SJSA1 (cell line): ENCODE results near the gene MDH1. TPM values are rescaled to one million over a fixed set of nuclear protein-coding genes. Genes with fewer than 3 reads are reported as not detected.
A peak's percentile ranks its signal among the peaks of the same experiment; 100 is the strongest.
"Not testable (repeated sequence)": the region's sequence is repeated elsewhere in the genome, so short reads cannot be mapped to it uniquely, and the experiment has no call there.

Experiments used
- DNase-seq, 2 experiments: peaks; one replicate each; pipeline ENCODE4 v3.0.0-alpha.2; 2015 to 2020; ENCODE audit warnings: low spot score in 2 of 2, low read depth in 1 of 2
- H3K27ac ChIP-seq: fragments of 250-450 bp; sonication (Bioruptor Pico); 2 replicates; pipeline ENCODE4 v1.5.1; 2020; ENCODE audit warnings: mild to moderate bottlenecking, moderate library complexity
- H3K27me3 ChIP-seq: fragments of 250-450 bp; sonication (Bioruptor Pico); replicated peaks from 2 replicates; pipeline ENCODE4 v1.5.1; 2020; ENCODE audit warnings: mild to moderate bottlenecking, moderate library complexity
- H3K36me3 ChIP-seq: fragments of 250-450 bp; sonication (Bioruptor Pico); 2 replicates; pipeline ENCODE4 v1.5.1; 2020; ENCODE audit warnings: mild to moderate bottlenecking
- H3K4me1 ChIP-seq: fragments of 250-450 bp; sonication (Bioruptor Pico); replicated peaks from 2 replicates; pipeline ENCODE4 v1.6.1; 2021; ENCODE audit warnings: mild to moderate bottlenecking
- H3K4me3 ChIP-seq: fragments of 250-450 bp; sonication (Bioruptor Pico); 2 replicates; pipeline ENCODE4 v1.5.1; 2020; ENCODE audit warnings: mild to moderate bottlenecking
- H3K9me3 ChIP-seq: fragments of 250-450 bp; sonication (Bioruptor Pico); replicated peaks from 2 replicates; pipeline ENCODE4 v1.5.1; 2020; ENCODE audit warnings: mild to moderate bottlenecking
- total RNA-seq: library from RNA; depleted of rRNA; stranded (reverse); fragments of >200 nt; shearing (Covaris generic); gene quantifications from 2 replicates; pipeline ENCODE4 v1.2.3, GENCODE V29; 2014

Gene MDH1
- total RNA-seq, 1 experiment from 2014 or later = 336 TPM

DNA sequence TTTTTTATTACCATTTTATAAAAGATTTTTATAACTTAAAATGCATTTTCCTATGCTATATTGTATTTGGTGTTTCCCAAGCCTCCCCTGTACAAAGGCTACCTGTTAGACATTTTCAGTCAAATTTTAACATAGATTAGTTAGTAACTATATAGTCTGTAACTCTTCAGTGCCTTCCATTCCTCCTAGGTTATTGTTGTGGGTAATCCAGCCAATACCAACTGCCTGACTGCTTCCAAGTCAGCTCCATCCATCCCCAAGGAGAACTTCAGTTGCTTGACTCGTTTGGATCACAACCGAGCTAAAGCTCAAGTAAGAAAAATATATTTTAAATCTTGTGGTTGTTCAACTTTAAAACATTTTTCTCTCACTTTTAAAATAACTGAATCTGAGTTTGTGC is 10.2 kb downstream of the MDH1 start:
- Histone ChIP-seq H3K9me3 (no peaks in the 10 kb centered on the region), H3K27ac (no peak overlapping the region), H3K27me3 (no peaks in the 10 kb centered on the region), H3K4me3 (no peak overlapping the region), H3K4me1 (no peaks in the 10 kb centered on the region), H3K36me3 (peaks cover 69% of the 10 kb centered on the region)
- DNase-seq = no peak

DNA sequence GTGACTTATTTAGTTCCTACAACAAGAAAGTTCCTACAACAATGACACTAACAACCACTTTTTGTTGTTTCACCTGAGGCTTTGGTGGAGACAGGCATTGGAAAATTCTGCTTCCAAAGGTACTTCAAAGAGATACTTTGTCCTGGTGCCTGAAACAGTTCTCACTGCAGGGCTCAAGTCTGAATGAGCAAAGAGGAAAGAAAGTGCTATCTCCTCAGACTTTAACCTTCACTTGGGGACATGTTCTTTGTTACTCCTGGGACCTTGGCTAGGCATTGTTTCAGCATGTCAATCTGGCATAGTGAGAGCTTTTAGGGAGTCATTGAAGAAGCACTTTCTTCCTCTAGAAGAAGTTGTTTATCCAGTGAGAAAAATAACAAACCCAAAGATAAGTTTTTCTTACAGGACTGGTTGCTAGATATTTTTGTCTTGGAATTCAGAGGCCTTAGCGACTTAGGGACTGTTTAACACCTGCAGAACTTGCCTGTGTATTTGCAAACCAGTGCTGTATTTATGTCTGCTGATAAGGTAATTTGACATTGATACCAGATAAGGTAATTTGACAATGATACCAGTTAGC is 12.2 kb downstream of the MDH1 start:
- no peak overlapping the region for H3K27ac ChIP-seq
- no peaks in the 10 kb centered on the region for H3K27me3 ChIP-seq
- H3K4me1 ChIP-seq = no peaks in the 10 kb centered on the region
- peaks cover 70% of the 10 kb centered on the region for H3K36me3 ChIP-seq
- no peaks in the 10 kb centered on the region for H3K9me3 ChIP-seq
- H3K4me3 ChIP-seq = no peak overlapping the region
- DNase-seq = no peak

DNA sequence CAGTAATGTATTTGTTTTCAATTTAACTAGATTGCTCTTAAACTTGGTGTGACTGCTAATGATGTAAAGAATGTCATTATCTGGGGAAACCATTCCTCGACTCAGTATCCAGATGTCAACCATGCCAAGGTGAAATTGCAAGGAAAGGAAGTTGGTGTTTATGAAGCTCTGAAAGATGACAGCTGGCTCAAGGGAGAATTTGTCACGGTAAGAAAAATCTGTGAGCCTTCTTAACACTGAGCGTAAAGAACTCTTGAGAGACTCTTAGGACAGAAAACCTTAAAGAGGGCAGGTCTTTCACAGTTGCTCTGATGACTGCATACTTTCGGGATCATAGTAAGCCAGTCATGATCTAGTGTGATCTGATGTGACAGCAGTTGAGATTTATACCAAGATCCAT is 15.9 kb downstream of the MDH1 start:
- Histone ChIP-seq H3K9me3 (no peaks in the 10 kb centered on the region), H3K4me3 (no peak overlapping the region), H3K36me3 (peaks cover 66% of the 10 kb centered on the region), H3K4me1 (no peaks in the 10 kb centered on the region), H3K27ac (no peak overlapping the region), H3K27me3 (no peaks in the 10 kb centered on the region)
- no peak for DNase-seq

DNA sequence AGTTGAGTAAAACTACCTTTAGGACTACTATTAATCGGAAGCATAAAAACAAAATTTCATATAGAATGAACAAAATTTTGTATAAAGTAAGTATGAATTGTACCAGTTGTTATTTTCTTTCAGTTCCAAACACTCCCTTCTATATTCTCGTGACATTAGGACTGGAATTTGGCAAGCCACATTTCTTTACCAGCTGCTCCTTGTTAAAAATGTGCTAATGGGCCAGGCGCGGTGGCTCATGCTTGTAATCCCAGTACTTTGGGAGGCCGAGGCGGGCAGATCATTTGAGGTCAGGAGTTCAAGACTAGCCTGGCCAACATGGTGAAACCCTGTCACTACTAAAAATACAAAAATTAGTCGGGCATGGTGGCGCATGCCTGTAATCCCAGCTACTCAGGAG is 20.1 kb downstream of the MDH1 start:
- not testable (repeated sequence) for DNase-seq, H3K27me3 ChIP-seq, H3K9me3 ChIP-seq, H3K4me3 ChIP-seq, H3K27ac ChIP-seq
- Histone ChIP-seq H3K36me3 (peaks cover 34% of the 10 kb centered on the region), H3K4me1 (peaks cover 12% of the 10 kb centered on the region)

DNA sequence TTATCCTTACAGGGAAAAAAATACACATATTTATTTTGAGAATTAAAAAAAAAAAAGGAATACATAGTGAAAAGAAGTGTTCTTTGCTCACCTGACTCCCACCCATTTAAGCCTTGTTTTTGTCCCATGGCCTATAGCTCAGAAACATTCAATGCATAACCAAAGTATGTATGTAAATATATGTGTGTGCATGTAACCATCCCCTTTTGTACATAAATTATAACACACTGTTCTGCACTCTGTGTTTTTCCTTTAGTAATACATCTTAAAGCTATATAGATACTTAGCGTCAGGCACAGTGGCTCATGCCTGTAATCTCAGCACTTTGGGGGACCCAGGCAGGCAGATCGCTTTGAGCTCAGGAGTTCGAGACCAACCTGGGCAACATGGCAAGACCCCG is 21.8 kb downstream of the MDH1 start:
- H3K36me3 ChIP-seq = peaks cover 18% of the 10 kb centered on the region
- H3K27ac ChIP-seq = no peak overlapping the region
- H3K27me3 ChIP-seq = no peaks in the 10 kb centered on the region
- DNase-seq = no peak
- no peaks in the 10 kb centered on the region for H3K9me3 ChIP-seq
- H3K4me1 ChIP-seq = peaks cover 29% of the 10 kb centered on the region
- H3K4me3 ChIP-seq = no peak overlapping the region

DNA sequence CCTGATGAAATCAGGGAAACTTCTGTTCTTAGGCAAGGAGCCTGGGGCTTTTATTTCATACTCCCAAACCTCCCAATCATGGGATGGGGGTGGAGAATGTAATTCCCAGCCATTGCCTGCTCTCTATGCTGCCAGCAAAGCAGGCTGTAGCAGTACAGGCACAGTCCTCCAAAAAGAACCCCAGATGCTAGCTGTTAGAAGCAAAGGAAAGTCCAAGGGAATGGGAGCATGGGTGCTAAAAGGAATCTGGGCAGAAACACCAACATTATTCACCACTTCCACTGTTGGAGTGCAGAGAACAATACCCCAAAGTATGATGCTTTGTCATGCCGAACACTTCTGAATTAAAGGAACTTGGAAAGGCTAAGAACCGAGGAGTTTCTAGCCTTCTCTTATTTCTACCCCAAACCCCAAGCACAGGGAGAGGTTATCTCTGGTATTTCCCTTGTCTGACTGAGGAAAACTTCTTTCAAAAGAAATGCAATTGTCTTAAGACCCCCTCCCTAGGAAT is 24.7 kb downstream of the MDH1 start:
- H3K36me3 ChIP-seq = no peaks in the 10 kb centered on the region
- no peaks in the 10 kb centered on the region for H3K9me3 ChIP-seq
- no peak overlapping the region for H3K4me3 ChIP-seq
- peaks cover 32% of the 10 kb centered on the region for H3K4me1 ChIP-seq
- DNase-seq = peak in 1 of 2 experiments; percentile 66
- H3K27me3 ChIP-seq = no peaks in the 10 kb centered on the region
- H3K27ac ChIP-seq = peak overlapping the region; percentile 100

DNA sequence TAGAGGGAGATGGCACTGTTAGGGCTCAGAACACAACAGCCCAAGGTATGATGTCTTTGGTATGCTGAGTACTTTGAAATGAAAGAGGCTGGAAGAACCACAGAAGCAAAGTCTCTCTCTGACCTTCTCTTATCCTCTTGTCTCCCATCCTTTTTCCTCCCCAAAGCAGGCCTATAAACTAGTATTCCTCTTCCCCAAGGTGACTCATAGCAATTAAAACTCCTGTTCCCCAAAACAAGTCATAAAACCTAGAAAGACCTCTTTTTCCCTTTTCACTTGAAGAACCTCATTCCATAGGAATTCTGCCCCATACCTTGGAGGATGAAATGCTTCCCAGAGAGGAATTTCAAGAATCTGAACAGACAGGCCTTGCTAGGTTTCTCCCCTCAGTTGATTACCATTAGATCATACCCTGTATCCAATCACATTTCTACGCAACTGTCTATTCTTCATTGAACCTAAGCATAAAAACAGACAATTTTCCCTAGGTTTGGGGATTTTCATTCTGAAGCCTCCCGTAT is 25.7 kb downstream of the MDH1 start:
- Histone ChIP-seq H3K9me3 (no peaks in the 10 kb centered on the region), H3K4me3 (peak overlapping the region; percentile 19), H3K36me3 (no peaks in the 10 kb centered on the region), H3K27me3 (no peaks in the 10 kb centered on the region), H3K4me1 (peaks cover 32% of the 10 kb centered on the region), H3K27ac (peak overlapping the region; percentile 100)
- peak; percentile 55 to 93 for DNase-seq

DNA sequence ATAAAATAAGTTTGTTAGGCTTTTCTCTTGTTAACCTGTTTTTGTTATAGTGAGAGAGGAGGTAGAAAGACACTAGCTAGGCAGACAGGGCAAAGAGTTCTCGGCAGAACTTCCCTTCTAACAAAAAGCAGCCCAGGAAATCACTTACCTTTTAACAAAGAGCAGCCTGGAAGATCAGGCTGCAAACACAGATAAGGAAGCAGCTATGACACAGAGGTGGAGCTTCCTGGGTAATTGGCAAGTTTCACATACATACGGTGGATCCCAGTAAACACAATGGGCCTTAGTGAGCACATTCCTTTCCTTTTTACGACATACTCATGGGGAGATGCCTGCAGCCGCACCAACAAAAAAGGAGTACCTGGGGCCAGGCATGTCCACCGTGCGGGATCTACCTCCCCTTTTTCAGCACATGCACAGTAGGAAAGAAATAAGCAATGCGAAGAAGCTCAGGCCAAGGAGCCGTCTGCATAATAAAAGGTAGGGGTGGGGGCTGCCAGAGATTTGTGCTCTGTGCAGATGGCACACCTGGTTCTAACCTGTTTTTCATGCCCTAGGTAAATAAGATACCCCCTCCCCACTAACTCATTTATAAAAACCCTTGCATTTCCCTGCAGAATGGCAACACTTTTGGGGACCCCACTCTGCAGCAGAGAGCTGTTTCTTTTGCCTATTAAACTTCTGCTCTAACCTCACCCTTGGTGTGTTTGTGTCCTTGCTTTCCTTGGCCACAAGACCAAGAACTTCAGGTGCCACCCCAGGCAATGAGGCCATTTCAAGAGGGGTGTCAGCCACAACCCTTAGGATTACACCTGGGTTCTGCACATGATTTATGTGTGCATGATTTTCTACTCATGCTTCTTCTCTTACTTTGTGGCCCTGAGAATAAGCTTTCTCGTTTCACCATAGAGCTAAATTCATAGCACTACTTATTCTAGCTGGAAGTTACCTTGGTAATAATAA is 26.5 kb downstream of the MDH1 start:
- Histone ChIP-seq H3K4me1 (peaks cover 32% of the 10 kb centered on the region), H3K36me3 (no peaks in the 10 kb centered on the region), H3K9me3 (no peaks in the 10 kb centered on the region), H3K4me3 (peak overlapping the region; percentile 19), H3K27me3 (no peaks in the 10 kb centered on the region), H3K27ac (peak overlapping the region; percentile 100)
- peak; percentile 69 to 79 for DNase-seq

DNA sequence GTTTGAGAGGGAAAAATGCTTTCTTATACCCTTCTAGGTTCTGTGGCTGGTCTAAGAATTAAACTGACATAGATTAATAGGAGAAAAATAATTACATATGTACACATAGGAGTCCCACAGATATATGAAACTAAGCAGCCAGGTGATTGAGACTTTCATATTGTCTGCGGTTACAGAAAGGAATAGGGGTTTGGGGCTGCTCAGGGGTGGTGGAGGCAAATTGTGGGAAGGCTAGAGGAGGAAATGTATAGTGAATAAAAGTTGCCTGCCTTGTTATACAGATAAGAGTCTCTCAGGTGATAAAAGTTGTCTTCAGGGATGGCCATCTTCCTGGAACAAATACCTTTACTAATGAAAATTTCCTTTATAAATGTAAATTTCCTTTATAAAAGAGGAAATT is 28.6 kb downstream of the MDH1 start:
- H3K4me1 ChIP-seq = peaks cover 32% of the 10 kb centered on the region
- H3K27me3 ChIP-seq = no peaks in the 10 kb centered on the region
- H3K36me3 ChIP-seq = no peaks in the 10 kb centered on the region
- no peak overlapping the region for H3K4me3 ChIP-seq
- no peak for DNase-seq
- H3K27ac ChIP-seq = no peak overlapping the region
- no peaks in the 10 kb centered on the region for H3K9me3 ChIP-seq

DNA sequence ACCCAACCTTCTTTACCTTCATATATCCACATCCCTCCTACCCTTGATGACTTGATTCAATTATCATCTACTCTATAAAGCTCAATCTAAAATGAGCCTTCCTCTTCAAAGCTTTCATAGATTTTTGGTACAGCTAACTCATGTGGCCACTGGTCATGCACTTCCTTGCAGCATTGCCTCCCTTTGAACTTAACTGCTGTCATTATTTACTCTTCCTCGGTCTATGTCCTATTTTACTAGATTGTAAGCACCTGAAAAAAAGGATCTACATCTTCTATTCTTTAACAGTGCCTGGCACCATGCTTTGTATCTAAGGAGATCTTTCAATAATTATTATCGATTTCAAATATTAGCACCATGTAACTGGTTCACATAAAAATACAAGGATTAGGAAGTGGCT is 30.6 kb downstream of the MDH1 start:
- H3K4me3 ChIP-seq = no peak overlapping the region
- H3K4me1 ChIP-seq = peaks cover 15% of the 10 kb centered on the region
- H3K27ac ChIP-seq = no peak overlapping the region
- H3K36me3 ChIP-seq = no peaks in the 10 kb centered on the region
- no peaks in the 10 kb centered on the region for H3K9me3 ChIP-seq
- no peaks in the 10 kb centered on the region for H3K27me3 ChIP-seq
- DNase-seq = no peak

DNA sequence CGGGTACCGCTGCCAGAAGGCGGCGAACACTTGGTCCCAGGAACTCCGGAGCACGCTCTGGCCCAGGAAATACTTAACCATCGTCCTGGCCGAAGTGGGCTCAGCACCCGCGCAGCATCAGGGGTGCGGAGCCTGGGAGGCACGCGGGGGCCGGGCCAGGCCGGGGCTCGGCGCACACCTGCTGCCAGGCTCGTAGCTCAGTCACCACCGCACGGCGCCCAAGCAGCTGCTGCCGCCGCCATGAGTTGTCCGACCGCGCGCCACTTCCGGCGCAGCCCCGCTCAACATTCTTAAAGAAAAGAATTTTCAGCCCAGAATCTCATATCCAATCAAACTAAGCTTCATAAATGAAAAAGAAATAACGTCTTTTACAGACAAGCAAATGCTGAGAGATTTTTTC is 34.0 kb downstream of the MDH1 start:
- Histone ChIP-seq H3K4me1 (no peaks in the 10 kb centered on the region), H3K36me3 (no peaks in the 10 kb centered on the region), H3K27ac (no peak overlapping the region), H3K4me3 (no peak overlapping the region), H3K27me3 (no peaks in the 10 kb centered on the region), H3K9me3 (no peaks in the 10 kb centered on the region)
- DNase-seq = no peak

DNA sequence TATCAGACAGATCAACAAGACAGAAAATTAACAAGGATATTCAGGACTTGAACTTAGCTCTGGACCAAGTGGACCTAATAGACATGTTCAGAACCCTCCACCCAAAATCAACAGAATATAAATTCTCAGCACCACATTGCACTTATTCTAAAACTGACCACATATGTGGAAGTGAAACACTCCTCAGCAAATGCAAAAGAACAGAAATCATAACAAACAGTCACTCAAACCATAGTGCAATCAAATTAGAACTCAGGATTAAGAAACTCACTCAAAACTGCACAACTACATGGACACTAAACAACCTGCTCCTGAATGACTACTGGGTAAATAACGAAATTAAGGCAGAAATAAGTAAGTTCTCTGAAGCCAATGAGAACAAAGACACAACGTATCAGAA is 35.0 kb downstream of the MDH1 start:
- not testable (repeated sequence) for H3K9me3 ChIP-seq, H3K27ac ChIP-seq, H3K36me3 ChIP-seq, H3K27me3 ChIP-seq, H3K4me1 ChIP-seq, H3K4me3 ChIP-seq, DNase-seq

DNA sequence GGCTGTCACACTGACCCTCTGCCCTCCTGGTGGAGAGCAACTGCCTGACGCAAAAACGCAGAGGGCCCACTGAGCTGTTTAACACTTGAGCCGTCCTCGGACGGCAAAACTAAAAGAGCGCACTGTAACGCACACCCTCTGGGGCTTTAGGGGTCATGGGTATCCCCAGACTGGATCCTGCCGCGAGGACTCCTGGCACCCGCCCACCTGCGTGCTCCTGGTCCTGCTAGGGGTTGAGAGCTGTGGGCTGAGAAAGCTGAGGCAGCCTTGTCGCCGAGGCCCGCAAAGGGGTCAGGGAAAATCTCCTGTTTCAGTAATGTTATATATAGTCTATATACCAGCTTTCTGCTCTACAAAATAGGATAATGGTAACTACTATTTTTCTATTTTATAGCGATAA is 39.1 kb downstream of the MDH1 start:
- no peaks in the 10 kb centered on the region for H3K27me3 ChIP-seq
- H3K9me3 ChIP-seq = no peaks in the 10 kb centered on the region
- H3K4me3 ChIP-seq = no peak overlapping the region
- no peak for DNase-seq
- H3K36me3 ChIP-seq = no peaks in the 10 kb centered on the region
- H3K27ac ChIP-seq = no peak overlapping the region
- H3K4me1 ChIP-seq = no peaks in the 10 kb centered on the region

DNA sequence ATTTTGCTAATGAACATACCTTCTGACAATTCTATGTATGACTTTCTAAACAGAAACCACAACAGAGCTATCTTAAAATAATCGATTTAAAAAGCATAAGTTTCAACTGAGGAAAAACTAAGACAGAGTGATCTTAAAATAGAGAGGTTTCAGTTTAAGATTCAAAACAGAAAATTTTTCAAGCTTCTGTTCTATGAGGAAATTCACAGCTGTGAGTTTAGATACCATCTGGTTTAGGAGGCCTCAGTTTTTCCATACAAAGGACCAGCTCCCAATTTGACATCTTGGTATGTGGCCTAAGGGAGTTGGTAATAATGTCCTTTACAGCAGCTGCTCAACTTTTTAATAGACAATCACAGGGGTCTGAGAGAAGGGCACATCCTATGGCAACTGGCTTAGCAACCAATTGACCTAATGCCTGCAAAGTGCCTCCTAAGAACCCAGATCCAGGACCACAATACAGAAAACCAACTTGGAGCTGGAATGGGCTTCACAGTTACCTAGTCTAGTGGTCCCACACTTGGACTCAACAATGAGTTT is 39.7 kb downstream of the MDH1 start:
- no peak overlapping the region for H3K4me3 ChIP-seq
- no peaks in the 10 kb centered on the region for H3K27me3 ChIP-seq
- DNase-seq = no peak
- no peaks in the 10 kb centered on the region for H3K4me1 ChIP-seq
- H3K9me3 ChIP-seq = no peaks in the 10 kb centered on the region
- H3K36me3 ChIP-seq = no peaks in the 10 kb centered on the region
- no peak overlapping the region for H3K27ac ChIP-seq
